Esophagus muscularis mucosa (tissue), 4 donors: ENCODE results near the gene EAF2. TPM values are rescaled to one million over a fixed set of nuclear protein-coding genes. Genes with fewer than 3 reads are reported as not detected.

Experiments
- DNase-seq: peaks from one replicate; pipeline ENCODE4 v3.0.0-alpha.2; 2017; ENCODE audit errors: extremely low spot score
- H3K27ac ChIP-seq, 4 donors: fragments of 200-600 bp; sonication (generic); replicated peaks in 1 of 4; 1 replicate in 3 of 4; 2 replicates in 1 of 4; pipeline ENCODE4 v1.5.1; 2016 to 2019; ENCODE audit warnings: mild to moderate bottlenecking in 1 of 4
- H3K27me3 ChIP-seq, 4 donors: fragments of 200-600 bp; sonication (generic); one replicate each; pipeline versions ENCODE4 v1.5.1 to v1.6.0; 2016 to 2019
- H3K36me3 ChIP-seq, 4 donors: fragments of 200-600 bp; sonication (generic); one replicate each; pipeline ENCODE4 v1.5.1; 2016 to 2019
- H3K4me1 ChIP-seq, 4 donors: fragments of 200-600 bp; sonication (generic); one replicate each; pipeline ENCODE4 v1.5.1; 2016 to 2019
- H3K4me3 ChIP-seq, 4 donors: fragments of 200-600 bp; sonication (generic); 1 replicate in 2 of 4; 2 replicates in 2 of 4; pipeline ENCODE4 v1.5.1; 2016 to 2019; ENCODE audit warnings: mild to moderate bottlenecking in 4 of 4, moderate library complexity in 1 of 4
- H3K9me3 ChIP-seq, 4 donors: fragments of 200-600 bp; sonication (generic); 1 replicate in 3 of 4; 2 replicates in 1 of 4; pipeline ENCODE4 v1.5.1; 2016 to 2019
- EP300 ChIP-seq: sonication (generic); formaldehyde crosslinking; IDR thresholded peaks from one replicate; pipeline ENCODE4 v1.6.1; 2017; ENCODE audit warnings: antibody characterized with exemption
- POLR2A ChIP-seq: fragments of 450-650 bp; IDR thresholded peaks from one replicate; pipeline ENCODE4 v1.6.1; 2017; ENCODE audit warnings: antibody characterized with exemption, moderate library complexity, mild to moderate bottlenecking, low read depth
- POLR2AphosphoS5 ChIP-seq, 2 donors: sonication (generic); formaldehyde crosslinking; IDR thresholded peaks; one replicate each; pipeline ENCODE4 v1.6.1; 2017; ENCODE audit warnings: antibody characterized with exemption in 2 of 2
- WGBS: methylation state at CpG from one replicate; pipeline ENCODE4 v1.1.5; 2018; 5-methylcytosine and 5-hydroxymethylcytosine counted together
- intact Hi-C: fragments of 100-400 bp; cut with DNase I; formaldehyde crosslinking; loops from one replicate; pipeline ENCODE4 v1.15.1; 2023
- total RNA-seq, 4 donors: library from RNA; depleted of rRNA; stranded (reverse); fragments of >200 nt; gene quantifications; one replicate each; pipeline versions ENCODE4 v1.1.0 to v1.2.1, GENCODE V29; 2016
- TF ChIP-seq, protein P1 (sequence below), 3 experiments: fragments of 200-600 bp in 2 of 3; fragments of 450-650 bp in 1 of 3; sonication (generic) in 2 of 3; IDR thresholded peaks; one replicate each; pipeline ENCODE4 v1.5.1; 2017 to 2019; ENCODE audit warnings: antibody characterized with exemption in 3 of 3, mild to moderate bottlenecking in 2 of 3, moderate library complexity in 1 of 3

EAF2 gene
- total RNA-seq, 4 donors from 2014 or later, result 2.1 to 3.6 (median 2.9) TPM

DNA sequence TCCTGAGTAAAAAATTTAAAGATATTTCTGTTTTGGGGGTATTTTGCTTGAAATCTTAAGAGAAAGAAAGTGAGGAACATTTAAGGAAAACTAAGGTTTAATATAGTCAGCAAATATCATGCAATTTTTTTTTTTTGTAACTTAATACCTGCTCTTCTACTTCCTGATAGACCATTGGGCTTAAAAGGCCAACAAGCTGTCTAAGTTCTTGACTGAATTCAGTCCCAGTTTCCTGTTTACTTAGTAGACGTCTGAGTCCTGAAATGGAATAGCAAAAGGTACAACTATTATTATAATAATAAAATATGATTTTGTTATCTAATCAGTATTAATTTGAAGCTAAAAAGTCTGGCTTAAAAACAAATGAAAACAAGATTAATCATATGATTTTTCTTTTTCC lies 38.0 kb upstream of the EAF2 start:
- Histone ChIP-seq H3K4me1 (no peaks in the 10 kb centered on the region), H3K27me3 (no peaks in the 10 kb centered on the region), H3K9me3 (no peaks in the 10 kb centered on the region), H3K4me3 (no peak overlapping the region), H3K36me3 (peaks cover 0 to 52% (median 7%) of the 10 kb centered on the region in 4 donors), H3K27ac (no peak overlapping the region)
- no peak for DNase-seq
- TF ChIP-seq POLR2AphosphoS5 (IDR thresholded peaks at IDR 0.05) (no peak), EP300 (no peak), POLR2A (no peak)
- TF ChIP-seq, protein P1, sequence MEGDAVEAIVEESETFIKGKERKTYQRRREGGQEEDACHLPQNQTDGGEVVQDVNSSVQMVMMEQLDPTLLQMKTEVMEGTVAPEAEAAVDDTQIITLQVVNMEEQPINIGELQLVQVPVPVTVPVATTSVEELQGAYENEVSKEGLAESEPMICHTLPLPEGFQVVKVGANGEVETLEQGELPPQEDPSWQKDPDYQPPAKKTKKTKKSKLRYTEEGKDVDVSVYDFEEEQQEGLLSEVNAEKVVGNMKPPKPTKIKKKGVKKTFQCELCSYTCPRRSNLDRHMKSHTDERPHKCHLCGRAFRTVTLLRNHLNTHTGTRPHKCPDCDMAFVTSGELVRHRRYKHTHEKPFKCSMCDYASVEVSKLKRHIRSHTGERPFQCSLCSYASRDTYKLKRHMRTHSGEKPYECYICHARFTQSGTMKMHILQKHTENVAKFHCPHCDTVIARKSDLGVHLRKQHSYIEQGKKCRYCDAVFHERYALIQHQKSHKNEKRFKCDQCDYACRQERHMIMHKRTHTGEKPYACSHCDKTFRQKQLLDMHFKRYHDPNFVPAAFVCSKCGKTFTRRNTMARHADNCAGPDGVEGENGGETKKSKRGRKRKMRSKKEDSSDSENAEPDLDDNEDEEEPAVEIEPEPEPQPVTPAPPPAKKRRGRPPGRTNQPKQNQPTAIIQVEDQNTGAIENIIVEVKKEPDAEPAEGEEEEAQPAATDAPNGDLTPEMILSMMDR (IDR thresholded peaks at IDR 0.05), result no peak
- WGBS, result 44% methylated on average over 1 of the region's 1 CpG
- intact Hi-C loops, result no loop called here

- TF ChIP-seq, protein P1 (IDR thresholded peaks at IDR 0.05), result no peak
- TF ChIP-seq POLR2A, result no peak
- TF ChIP-seq EP300, result no peak
- TF ChIP-seq POLR2AphosphoS5 (IDR thresholded peaks at IDR 0.05), result no peak
- no peaks in the 10 kb centered on the region for H3K9me3 ChIP-seq
- DNase-seq, result no peak
- H3K36me3 ChIP-seq, result peaks cover 0 to 50% (median 4%) of the 10 kb centered on the region in 4 donors
- no peaks in the 10 kb centered on the region for H3K27me3 ChIP-seq
- H3K27ac ChIP-seq, result no peak overlapping the region
- H3K4me1 ChIP-seq, result no peaks in the 10 kb centered on the region
- intact Hi-C loops, result no loop called here
- H3K4me3 ChIP-seq, result no peak overlapping the region
These were observed 34.1 kb upstream of the EAF2 start for GRCh38 chr3:121800906-121801305.

GRCh38 chr3:121803771-121804320 lies 31.2 kb upstream of the EAF2 start:
- Histone ChIP-seq H3K4me3 (no peak overlapping the region), H3K27ac (no peak overlapping the region), H3K36me3 (peaks cover 4 to 54% (median 12%) of the 10 kb centered on the region in 4 donors), H3K9me3 (no peaks in the 10 kb centered on the region), H3K4me1 (no peaks in the 10 kb centered on the region), H3K27me3 (no peaks in the 10 kb centered on the region)
- no peak for TF ChIP-seq EP300
- no peak for TF ChIP-seq POLR2A
- TF ChIP-seq, protein P1 (IDR thresholded peaks at IDR 0.05), result no peak
- TF ChIP-seq POLR2AphosphoS5 (IDR thresholded peaks at IDR 0.05), result no peak
- 97% methylated on average over 2 of the region's 2 CpGs for WGBS
- DNase-seq, result no peak
- intact Hi-C loops, result no loop called here

DNA sequence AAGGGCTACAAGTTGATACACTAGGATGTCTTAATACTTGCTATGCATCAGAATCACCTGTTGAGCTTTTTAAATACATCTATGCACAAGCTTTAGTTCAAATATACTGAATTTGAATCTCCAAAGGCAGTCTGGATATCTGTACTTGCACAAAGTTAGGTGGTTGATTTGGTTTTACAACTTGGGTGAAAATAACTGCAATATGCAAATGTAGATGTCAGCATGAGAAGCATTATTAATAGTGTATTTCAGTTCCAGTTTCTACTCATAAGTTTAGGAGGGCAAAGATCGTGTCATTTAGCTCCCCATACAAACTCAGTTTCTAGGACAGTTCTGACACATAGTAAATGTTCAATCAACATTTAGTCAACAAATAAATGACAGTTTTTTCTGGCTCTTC lies 25.8 kb upstream of the EAF2 start:
- no peak for TF ChIP-seq POLR2A
- TF ChIP-seq EP300, result no peak
- TF ChIP-seq POLR2AphosphoS5 (IDR thresholded peaks at IDR 0.05), result no peak
- TF ChIP-seq, protein P1 (IDR thresholded peaks at IDR 0.05), result no peak
- Histone ChIP-seq H3K27me3 (no peaks in the 10 kb centered on the region), H3K4me1 (no peaks in the 10 kb centered on the region), H3K9me3 (no peaks in the 10 kb centered on the region), H3K4me3 (no peak overlapping the region), H3K36me3 (peaks cover 18 to 49% (median 25%) of the 10 kb centered on the region in 4 donors), H3K27ac (no peak overlapping the region)
- WGBS, result 0% methylated on average over 1 of the region's 1 CpG
- intact Hi-C loops, result no loop called here
- DNase-seq, result no peak

GRCh38 chr3:121817753-121818152 lies 17.3 kb upstream of the EAF2 start:
- intact Hi-C loops, result no loop called here

More at GRCh38 chr3:121817753-121818152, 17.3 kb upstream of the EAF2 start:
- DNase-seq, result no peak
- no peaks in the 10 kb centered on the region for H3K4me1 ChIP-seq
- H3K27ac ChIP-seq, result no peak overlapping the region
- peaks cover 0 to 3% (median 0%) of the 10 kb centered on the region in 4 donors for H3K9me3 ChIP-seq
- no peaks in the 10 kb centered on the region for H3K27me3 ChIP-seq
- TF ChIP-seq, protein P1 (IDR thresholded peaks at IDR 0.05), result no peak
- TF ChIP-seq EP300, result no peak
- H3K4me3 ChIP-seq, result no peak overlapping the region
- H3K36me3 ChIP-seq, result peaks cover 16 to 49% (median 26%) of the 10 kb centered on the region in 4 donors
